ENCODE data around the gene CRLF2. TPM values are rescaled to one million over a fixed set of nuclear protein-coding genes. Genes with fewer than 3 reads are reported as not detected.

The CRLF2 gene
- total and polyA plus RNA-seq, 4 donors: 0.19 TPM; not detected in 3

DNA sequence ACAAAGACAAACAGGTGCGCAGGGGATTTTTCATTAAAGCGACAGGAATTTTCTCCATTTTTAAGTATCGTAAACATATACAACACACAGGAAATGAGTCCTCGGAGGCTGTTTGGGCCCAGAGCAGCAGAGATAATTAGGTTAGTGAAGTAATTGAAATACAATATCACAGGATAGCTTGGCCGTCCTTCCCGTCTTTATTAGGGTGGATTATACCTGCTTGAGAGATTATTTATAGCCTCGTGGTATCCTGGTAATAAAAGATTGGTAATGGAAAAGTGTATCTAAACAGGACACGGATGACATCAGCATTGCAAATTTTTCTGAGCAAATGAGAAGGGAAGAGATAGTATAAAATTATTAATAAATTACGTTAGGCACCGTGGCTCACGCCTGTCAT lies 68.2 kb downstream of the CRLF2 start:
- 73% methylated on average over 11 of the region's 11 CpGs for WGBS
- no peaks in the 10 kb centered on the region for H3K36me3 ChIP-seq (ENCODE audit: control insufficient read depth in 4 of 4, insufficient read depth in 3 of 4, low read depth in 1 of 4, low read length in 3 of 4)
- H3K4me1 ChIP-seq (ENCODE audit: control insufficient read depth in 4 of 4, insufficient read depth in 4 of 4, low read length in 3 of 4): no peaks in the 10 kb centered on the region
- DNase-seq (ENCODE audit: low spot score): no peak
- H3K9me3 ChIP-seq (ENCODE audit: control insufficient read depth in 4 of 4, low read length in 3 of 4): no peaks in the 10 kb centered on the region
- H3K27me3 ChIP-seq (ENCODE audit: control insufficient read depth in 4 of 4, insufficient read depth in 4 of 4, low read length in 3 of 4): no peaks in the 10 kb centered on the region
- H3K4me3 ChIP-seq (ENCODE audit: low read depth in 1 of 3, low read length in 3 of 3): no peak overlapping the region
- no peak overlapping the region for H3K9ac ChIP-seq (ENCODE audit: low read depth in 1 of 2, low read length in 2 of 2)
- TF ChIP-seq TAF1 (conservative IDR thresholded peaks at IDR 0.05) (no peak), FOXA2 (IDR thresholded peaks at IDR 0.05) (no peak), RAD21 (IDR thresholded peaks at IDR 0.05) (no peak)
- H3K27ac ChIP-seq (ENCODE audit: low read depth in 1 of 2, low read length in 2 of 2): no peak overlapping the region

Other genes with a start within 250 kb of the CRLF2 start
- 1 to 10 TPM; 2.3 to 4.6 TPM for gene CSF2RA, start 56.2 kb upstream of the CRLF2 start, total RNA-seq
- 1 to 10 TPM in 1 of 2 donors, under 1 TPM in 1; 0.71 to 1.6 TPM for gene CSF2RA, start 56.2 kb upstream of the CRLF2 start, polyA plus RNA-seq
- gene IL3RA, start 124.1 kb upstream of the CRLF2 start, total RNA-seq: 1 to 10 TPM in 1 of 2 donors, under 1 TPM in 1; 0.33 to 1.7 TPM
- gene IL3RA, start 124.1 kb upstream of the CRLF2 start, polyA plus RNA-seq: 1 to 10 TPM; 1.0 TPM
- gene SLC25A6, start 179.5 kb upstream of the CRLF2 start, total RNA-seq: 100 to 1,000 TPM in 1 of 2 donors, 10 to 100 TPM in 1; 44.8 to 110 TPM
- gene SLC25A6, start 179.5 kb upstream of the CRLF2 start, polyA plus RNA-seq: 10 to 100 TPM; 48.6 to 79.4 TPM
- gene ASMTL, start 240.3 kb upstream of the CRLF2 start, total RNA-seq: 10 to 100 TPM; 10.3 to 11.7 TPM
- 10 to 100 TPM; 11.5 to 18.9 TPM for gene ASMTL, start 240.3 kb upstream of the CRLF2 start, polyA plus RNA-seq